Kidney (tissue), 22 donors: Measurements from ENCODE around the gene RRP1B. TPM values are rescaled to one million over a fixed set of nuclear protein-coding genes. Genes with fewer than 3 reads are reported as not detected.
A peak's percentile ranks its signal among the peaks of the same experiment; 100 is the strongest.

ENCODE experiments used
- DNase-seq, 5 donors: peaks; one replicate each; pipeline ENCODE4 v3.0.0-alpha.2; 2013 to 2020
- FAIRE-seq: peaks from 2 replicates; lab custom pipeline; 2012; peaks lifted over from hg19 to GRCh38; lab: Jason Lieb, UNC
- H3K27ac ChIP-seq, 2 donors: one replicate each; pipeline ENCODE4 v1.7.0; 2013; ENCODE audit warnings: low read depth in 2 of 2, low read length in 2 of 2, inconsistent platforms in 1 of 2
- H3K27me3 ChIP-seq: one replicate; pipeline ENCODE4 v1.7.1; 2013; ENCODE audit warnings: low read length, inconsistent platforms; ENCODE audit not compliant: control insufficient read depth, insufficient read depth
- H3K36me3 ChIP-seq, 3 donors: one replicate each; pipeline versions ENCODE4 v1.7.0 to v1.7.1; 2013; ENCODE audit warnings: low read length in 3 of 3, control low read depth in 1 of 3, inconsistent platforms in 1 of 3; ENCODE audit not compliant: insufficient read depth in 3 of 3, control insufficient read depth in 2 of 3
- H3K4me1 ChIP-seq, 3 donors: one replicate each; pipeline versions ENCODE4 v1.7.0 to v1.7.1; 2013; ENCODE audit warnings: low read length in 3 of 3, inconsistent platforms in 1 of 3, low read depth in 1 of 3; ENCODE audit not compliant: control insufficient read depth in 2 of 3, insufficient read depth in 2 of 3
- H3K4me3 ChIP-seq, 3 donors: one replicate each; pipeline versions ENCODE4 v1.7.0 to v1.8.1; 2013; ENCODE audit warnings: low read length in 3 of 3, control low read depth in 1 of 3, inconsistent platforms in 1 of 3
- H3K9ac ChIP-seq, 3 donors: one replicate each; pipeline versions ENCODE4 v1.7.0 to v1.7.1; 2013; ENCODE audit warnings: low read length in 3 of 3, control low read depth in 1 of 3, inconsistent platforms in 1 of 3
- H3K9me3 ChIP-seq, 3 donors: one replicate each; pipeline versions ENCODE4 v1.7.0 to v1.7.1; 2013; ENCODE audit warnings: low read length in 3 of 3, control low read depth in 1 of 3, inconsistent platforms in 1 of 3; ENCODE audit not compliant: control insufficient read depth in 2 of 3, insufficient read depth in 1 of 3
- CTCF ChIP-seq: IDR thresholded peaks from 3 replicates; pipeline ENCODE4 v1.5.1; 2012; ENCODE audit warnings: mild to moderate bottlenecking, moderate library complexity, borderline replicate concordance; ENCODE audit not compliant: insufficient read depth; ENCODE audit errors: extremely low read depth
- intact Hi-C: fragments of 100-400 bp; cut with DNase I; formaldehyde crosslinking; loops from one replicate; pipeline ENCODE4 v1.11.1; 2022
- long read RNA-seq, 10 donors: library from polyadenylated mRNA in 1 of 10; unstranded in 1 of 10; transcript quantifications; one replicate each; pipeline ENCODE4 v2.0.0 and lab custom pipeline, GENCODE V29; 2021 to 2026
- polyA plus RNA-seq: library from polyadenylated mRNA; stranded (reverse); fragments of 350-450 nt; fragmentation: Illumina TruSeq; extraction: RNeasy Lipid Tissue Mini Kit (QIAGEN cat#74804); gene quantifications from one replicate; pipeline ENCODE4 v1.2.3, GENCODE V29; 2014; ENCODE audit warnings: low read depth, low replicate concordance; ENCODE audit not compliant: insufficient read depth
- total RNA-seq: library from RNA; stranded (reverse); fragmentation: NEBNext Ultra II Directional; extraction: Animal tissue kit (Norgen Biotek cat#: 25700); gene quantifications from one replicate; pipeline ENCODE4 v1.2.1, GENCODE V29; 2021
- donor health status: control.
- donor health status: control.
- donor health status: control.
- donor health status: control.
- donor health status: control.
- donor health status: DM: yes; HTN: yes; CAD: no.
- donor health status: Normal renal cell carcinoma (clear cell type).

RRP1B gene
- total RNA-seq (17.8 TPM), polyA plus RNA-seq (5.0 TPM)
- long read RNA-seq, donor 1, partial matches to known transcripts: 0 of 5 reads
- long read RNA-seq, donor 1, other reads (novel, unspliced or antisense): 5 of 5 reads
- long read RNA-seq, donor 2, partial matches to known transcripts: 23 of 23 reads
- long read RNA-seq, donor 2, other reads (novel, unspliced or antisense): 0 of 23 reads
- long read RNA-seq, donor 3: 0 reads
- long read RNA-seq, donor 4: 0 reads
- long read RNA-seq, donor 5: 0 reads
- long read RNA-seq, donor 6: 0 reads
- long read RNA-seq, donor 7, partial matches to known transcripts: 10 of 14 reads
- long read RNA-seq, donor 7, other reads (novel, unspliced or antisense): 4 of 14 reads
- long read RNA-seq, donor 8, partial matches to known transcripts: 11 of 11 reads
- long read RNA-seq, donor 8, other reads (novel, unspliced or antisense): 0 of 11 reads
- long read RNA-seq, donor 9, partial matches to known transcripts: 11 of 11 reads
- long read RNA-seq, donor 9, other reads (novel, unspliced or antisense): 0 of 11 reads
- long read RNA-seq, donor 10, full-length matches to known transcripts: 2 of 2 reads
- long read RNA-seq, donor 10, partial matches to known transcripts: 0 of 2 reads
- long read RNA-seq, donor 10, other reads (novel, unspliced or antisense): 0 of 2 reads

- H3K9ac ChIP-seq: peak within 1 kb of the TSS; percentile 71 to 87 (median 81)
- H3K9me3 ChIP-seq: no peaks in the 10 kb centered on the region
- H3K27ac ChIP-seq: peak within 1 kb of the TSS; percentile 60 to 83
- H3K27me3 ChIP-seq: no peaks in the 10 kb centered on the region
- intact Hi-C loops: no loop called here
- DNase-seq: peak; percentile 85 to 95 (median 92)
- H3K36me3 ChIP-seq: peaks cover 0 to 2% (median 0%) of the 10 kb centered on the region in 3 donors
- TF ChIP-seq CTCF: no peak
- H3K4me3 ChIP-seq: peak within 1 kb of the TSS; percentile 81 to 95 (median 90)
- peaks cover 0 to 8% (median 4%) of the 10 kb centered on the region in 3 donors for H3K4me1 ChIP-seq
- no peak for FAIRE-seq
These were observed at the start of gene RRP1B, which contains the start of gene HSF2BP for GRCh38 chr21:43659136-43660000. TSS of gene RRP1B (plus strand) at chr21:43659560. CDS start at chr21:43659665, 105 bp downstream. TSS of gene HSF2BP (minus strand) at chr21:43659488. CDS start at chr21:43658096, 1,392 bp downstream.

GRCh38 chr21:43611598-43612369 is 47.6 kb upstream of the RRP1B start:
- FAIRE-seq: no peak

More at GRCh38 chr21:43611598-43612369, 47.6 kb upstream of the RRP1B start:
- no peaks in the 10 kb centered on the region for H3K9me3 ChIP-seq
- H3K36me3 ChIP-seq: no peaks in the 10 kb centered on the region
- H3K4me3 ChIP-seq: no peak overlapping the region
- no peak overlapping the region for H3K27ac ChIP-seq
- TF ChIP-seq CTCF: peak; percentile 71
- DNase-seq: peak; percentile 60 to 83 (median 72)
- H3K27me3 ChIP-seq: no peaks in the 10 kb centered on the region
- intact Hi-C loops: no loop called here
- H3K9ac ChIP-seq: peak overlapping the region in 1 of 3 donors; percentile 2
- peaks cover 0 to 7% (median 0%) of the 10 kb centered on the region in 3 donors for H3K4me1 ChIP-seq
